ENCODE measurements around the gene CCDC174.

CCDC174 gene

DNA sequence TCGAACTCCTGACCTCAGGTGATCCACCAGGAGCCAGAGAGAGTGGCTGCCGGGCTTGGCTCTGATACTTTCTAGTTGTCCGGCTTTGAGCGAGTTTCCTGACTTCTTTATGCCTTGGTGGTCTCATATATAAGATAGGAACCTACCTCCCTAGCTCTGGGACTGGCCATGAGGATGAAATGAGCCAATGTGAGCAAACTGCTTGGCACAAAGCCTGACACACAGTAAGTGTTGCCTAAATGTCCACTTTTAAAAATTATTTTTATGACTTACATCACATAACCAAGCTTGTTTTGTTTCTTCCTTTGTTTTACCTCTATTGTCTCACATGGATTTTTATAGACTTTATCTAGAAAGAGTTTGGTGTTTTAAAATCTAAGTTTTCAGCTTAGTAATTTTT lies 42.1 kb upstream of the CCDC174 start:
- Histone ChIP-seq H3K9me3 (ENCODE audit: low read depth, low read length) (no peaks in the 10 kb centered on the region), H3K4me3 (no peak overlapping the region), H3K36me3 (ENCODE audit: insufficient read depth, low read length) (no peaks in the 10 kb centered on the region), H3K27ac (no peak overlapping the region), H3K9ac (ENCODE audit: insufficient read length) (no peak overlapping the region)
- TF ChIP-seq POLR2AphosphoS5 (IDR thresholded peaks at IDR 0.05; ENCODE audit: borderline replicate concordance, low read depth, low read length) (no peak), EZH2 (IDR thresholded peaks at IDR 0.05) (no peak), FOXP2 (optimal IDR thresholded peaks at IDR 0.05; ENCODE audit: control extremely low read depth, extremely low read length, insufficient read depth) (no peak)
- no peak for DNase-seq (ENCODE audit: low read depth, low spot score)

DNA sequence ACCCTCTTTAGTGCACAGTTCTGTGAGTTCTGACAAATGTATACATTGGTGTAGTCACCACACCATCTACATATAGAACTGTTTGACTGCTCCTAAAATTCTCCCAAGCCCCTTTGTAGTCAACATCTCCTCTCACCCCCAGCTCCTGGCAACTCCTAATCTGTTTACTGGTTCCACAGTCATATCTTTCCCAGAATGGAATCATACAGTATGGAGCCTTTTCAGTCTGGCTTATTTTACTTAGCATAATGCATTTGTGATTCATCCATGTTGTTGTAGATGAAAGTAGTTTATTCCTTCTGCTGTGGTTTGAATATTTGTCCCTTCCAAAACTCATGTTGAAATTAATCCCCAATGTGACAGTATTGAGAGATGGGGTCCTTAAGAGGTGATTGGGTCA lies 41.6 kb upstream of the CCDC174 start:
- H3K4me3 ChIP-seq, result no peak overlapping the region
- no peak for TF ChIP-seq EZH2 (IDR thresholded peaks at IDR 0.05)
- H3K27ac ChIP-seq, result no peak overlapping the region
- H3K36me3 ChIP-seq (ENCODE audit: insufficient read depth, low read length), result no peaks in the 10 kb centered on the region
- H3K9me3 ChIP-seq (ENCODE audit: low read depth, low read length), result no peaks in the 10 kb centered on the region
- DNase-seq (ENCODE audit: low read depth, low spot score), result no peak
- H3K9ac ChIP-seq (ENCODE audit: insufficient read length), result no peak overlapping the region

DNA sequence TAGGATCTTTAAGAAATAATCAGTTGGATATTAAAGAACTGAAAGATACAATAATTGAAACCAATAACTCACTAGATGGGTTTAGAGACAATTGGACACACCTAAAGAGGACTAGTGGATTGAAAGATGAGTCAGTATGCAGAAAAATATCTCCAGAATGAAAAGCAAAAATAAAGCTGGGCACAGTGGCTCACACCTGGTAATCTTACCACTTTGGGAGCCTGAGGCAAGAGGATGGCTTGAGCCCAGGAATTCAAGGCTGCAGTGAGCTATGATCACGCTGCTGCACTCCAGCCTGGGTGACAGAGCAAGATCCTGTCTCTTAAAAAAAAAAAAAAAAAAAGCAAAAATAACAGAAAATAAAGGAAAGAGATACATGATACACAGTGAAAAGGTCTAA lies 37.4 kb upstream of the CCDC174 start:
- no peak for TF ChIP-seq EZH2 (IDR thresholded peaks at IDR 0.05)
- TF ChIP-seq FOXP2 (optimal IDR thresholded peaks at IDR 0.05; ENCODE audit: control extremely low read depth, extremely low read length, insufficient read depth), result no peak
- no peak for TF ChIP-seq POLR2AphosphoS5 (IDR thresholded peaks at IDR 0.05; ENCODE audit: borderline replicate concordance, low read depth, low read length)
- no peak for DNase-seq (ENCODE audit: low read depth, low spot score)
- Histone ChIP-seq H3K9me3 (ENCODE audit: low read depth, low read length) (no peaks in the 10 kb centered on the region), H3K36me3 (ENCODE audit: insufficient read depth, low read length) (no peaks in the 10 kb centered on the region), H3K4me3 (no peak overlapping the region), H3K27ac (no peak overlapping the region), H3K9ac (ENCODE audit: insufficient read length) (no peak overlapping the region)

DNA sequence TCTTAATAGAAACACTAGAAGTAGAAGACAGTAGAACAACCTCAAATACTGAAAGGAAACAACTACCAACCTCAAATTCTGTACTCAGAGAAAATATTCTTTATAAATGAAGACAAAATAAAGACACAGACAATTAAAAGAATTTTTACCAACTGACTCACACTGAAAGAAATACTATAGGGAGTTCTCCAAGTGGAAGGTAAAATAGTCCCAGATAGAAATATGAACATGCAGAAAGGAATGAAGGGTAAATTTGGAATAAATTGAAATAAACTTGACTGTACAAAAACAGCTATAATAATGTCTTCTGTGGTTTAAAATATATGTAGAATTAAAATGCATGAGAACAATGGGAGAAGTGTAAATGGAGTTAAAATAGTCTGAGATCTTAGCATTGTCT lies 36.7 kb upstream of the CCDC174 start:
- H3K9me3 ChIP-seq (ENCODE audit: low read depth, low read length), result no peaks in the 10 kb centered on the region
- DNase-seq (ENCODE audit: low read depth, low spot score), result no peak
- H3K27ac ChIP-seq, result no peak overlapping the region
- no peak overlapping the region for H3K9ac ChIP-seq (ENCODE audit: insufficient read length)
- H3K4me3 ChIP-seq, result no peak overlapping the region
- TF ChIP-seq FOXP2 (optimal IDR thresholded peaks at IDR 0.05; ENCODE audit: control extremely low read depth, extremely low read length, insufficient read depth), result no peak
- no peak for TF ChIP-seq EZH2 (IDR thresholded peaks at IDR 0.05)
- no peak for TF ChIP-seq POLR2AphosphoS5 (IDR thresholded peaks at IDR 0.05; ENCODE audit: borderline replicate concordance, low read depth, low read length)
- H3K36me3 ChIP-seq (ENCODE audit: insufficient read depth, low read length), result no peaks in the 10 kb centered on the region

DNA sequence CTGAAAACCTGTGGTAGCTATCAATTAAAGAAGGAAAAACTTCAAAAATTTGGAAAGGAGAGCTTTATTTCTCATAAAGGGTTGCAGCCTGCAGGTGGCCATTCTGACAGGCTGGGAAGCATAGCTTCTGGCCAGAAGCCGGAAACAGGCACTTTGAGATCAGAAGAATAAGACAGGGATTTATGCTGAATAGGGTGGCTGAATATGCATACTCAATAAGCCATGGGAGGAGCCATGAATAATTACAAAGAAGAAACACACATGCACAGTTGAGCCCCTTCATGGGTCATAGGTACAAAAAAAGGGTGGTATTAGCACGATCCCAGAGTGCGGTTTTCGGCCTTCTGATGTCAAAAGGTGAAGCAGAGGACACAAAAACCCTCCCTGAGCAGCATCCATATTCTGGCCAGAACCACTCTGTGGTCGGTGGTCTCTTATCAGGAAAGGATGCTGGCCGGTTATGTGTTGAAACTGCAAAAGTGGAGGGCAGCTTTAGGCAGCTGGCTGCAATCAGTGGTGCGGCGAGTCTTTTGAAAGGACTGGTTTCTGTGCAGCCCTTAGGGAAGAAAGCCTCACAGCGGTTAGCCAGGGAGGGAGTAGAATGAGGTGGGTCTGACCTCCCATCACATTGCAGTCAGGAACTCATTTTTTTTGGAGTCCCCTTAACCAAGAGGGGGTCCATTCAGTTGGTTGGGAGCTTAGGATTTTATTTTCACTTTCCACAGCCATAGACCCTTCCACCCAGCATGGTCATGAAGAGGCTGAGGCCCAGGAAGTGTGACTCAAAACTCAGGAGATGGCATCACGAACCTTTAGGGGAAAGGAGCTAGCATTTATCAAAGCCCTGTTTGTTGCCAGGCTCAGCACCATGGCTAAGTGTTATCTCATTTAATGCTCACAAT lies 34.7 kb upstream of the CCDC174 start:
- DNase-seq (ENCODE audit: low read depth, low spot score), result no peak
- TF ChIP-seq FOXP2 (optimal IDR thresholded peaks at IDR 0.05; ENCODE audit: control extremely low read depth, extremely low read length, insufficient read depth) (no peak), POLR2AphosphoS5 (IDR thresholded peaks at IDR 0.05; ENCODE audit: borderline replicate concordance, low read depth, low read length) (no peak), EZH2 (IDR thresholded peaks at IDR 0.05) (no peak)
- H3K9ac ChIP-seq (ENCODE audit: insufficient read length), result no peak overlapping the region
- no peaks in the 10 kb centered on the region for H3K9me3 ChIP-seq (ENCODE audit: low read depth, low read length)
- no peak overlapping the region for H3K27ac ChIP-seq
- no peaks in the 10 kb centered on the region for H3K36me3 ChIP-seq (ENCODE audit: insufficient read depth, low read length)
- H3K4me3 ChIP-seq, result no peak overlapping the region

DNA sequence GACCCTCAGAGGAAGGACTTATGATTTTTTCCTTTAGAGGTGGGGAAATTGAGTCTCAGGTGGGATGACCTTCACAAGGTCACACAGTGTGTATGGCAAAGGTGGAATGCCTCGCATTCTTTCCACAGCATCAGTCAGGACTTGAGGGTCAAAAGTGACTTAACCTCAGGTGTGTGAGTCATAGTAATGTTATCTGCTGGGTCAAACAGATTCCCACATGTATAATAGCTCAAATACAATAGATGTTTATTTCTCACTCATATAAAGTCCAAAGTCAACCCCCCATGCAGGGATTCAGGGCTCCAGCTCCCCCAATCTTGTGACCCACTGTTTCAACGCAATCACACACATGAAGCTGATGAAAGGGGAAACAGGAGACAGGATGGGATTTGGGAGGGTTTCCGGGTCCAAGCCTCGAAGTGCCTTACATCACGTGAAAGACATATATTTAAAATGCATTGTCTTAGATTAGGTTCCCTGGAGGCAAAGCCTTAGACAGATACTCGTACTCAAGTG lies 34.0 kb upstream of the CCDC174 start:
- TF ChIP-seq EZH2 (IDR thresholded peaks at IDR 0.05) (no peak), POLR2AphosphoS5 (IDR thresholded peaks at IDR 0.05; ENCODE audit: borderline replicate concordance, low read depth, low read length) (no peak), FOXP2 (optimal IDR thresholded peaks at IDR 0.05; ENCODE audit: control extremely low read depth, extremely low read length, insufficient read depth) (no peak)
- Histone ChIP-seq H3K27ac (no peak overlapping the region), H3K4me3 (no peak overlapping the region), H3K36me3 (ENCODE audit: insufficient read depth, low read length) (no peaks in the 10 kb centered on the region), H3K9ac (ENCODE audit: insufficient read length) (no peak overlapping the region), H3K9me3 (ENCODE audit: low read depth, low read length) (no peaks in the 10 kb centered on the region)
- DNase-seq (ENCODE audit: low read depth, low spot score), result no peak

DNA sequence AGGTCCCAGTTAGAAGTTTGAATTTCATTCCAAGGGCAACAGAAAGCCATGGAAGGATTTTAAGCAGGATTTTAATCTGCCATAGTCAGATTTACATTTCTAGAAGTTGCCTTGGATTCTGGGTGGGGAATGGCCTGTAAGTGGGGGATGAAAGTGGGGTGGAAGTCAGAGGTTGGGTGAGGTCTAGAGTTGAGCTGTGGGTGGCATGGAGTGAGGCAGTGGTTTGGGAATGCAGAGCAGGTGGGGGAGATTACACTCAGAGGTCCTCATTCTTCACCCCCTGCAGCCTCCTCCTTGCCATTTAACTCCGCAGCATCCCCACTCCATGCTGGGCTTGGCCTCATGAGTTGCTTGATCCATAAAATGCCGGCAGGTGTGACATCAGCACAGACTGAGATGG lies 32.0 kb upstream of the CCDC174 start:
- no peaks in the 10 kb centered on the region for H3K9me3 ChIP-seq (ENCODE audit: low read depth, low read length)
- H3K27ac ChIP-seq, result no peak overlapping the region
- TF ChIP-seq EZH2 (IDR thresholded peaks at IDR 0.05) (no peak), POLR2AphosphoS5 (IDR thresholded peaks at IDR 0.05; ENCODE audit: borderline replicate concordance, low read depth, low read length) (no peak), FOXP2 (optimal IDR thresholded peaks at IDR 0.05; ENCODE audit: control extremely low read depth, extremely low read length, insufficient read depth) (no peak)
- no peak overlapping the region for H3K9ac ChIP-seq (ENCODE audit: insufficient read length)
- H3K36me3 ChIP-seq (ENCODE audit: insufficient read depth, low read length), result no peaks in the 10 kb centered on the region
- no peak for DNase-seq (ENCODE audit: low read depth, low spot score)
- no peak overlapping the region for H3K4me3 ChIP-seq

DNA sequence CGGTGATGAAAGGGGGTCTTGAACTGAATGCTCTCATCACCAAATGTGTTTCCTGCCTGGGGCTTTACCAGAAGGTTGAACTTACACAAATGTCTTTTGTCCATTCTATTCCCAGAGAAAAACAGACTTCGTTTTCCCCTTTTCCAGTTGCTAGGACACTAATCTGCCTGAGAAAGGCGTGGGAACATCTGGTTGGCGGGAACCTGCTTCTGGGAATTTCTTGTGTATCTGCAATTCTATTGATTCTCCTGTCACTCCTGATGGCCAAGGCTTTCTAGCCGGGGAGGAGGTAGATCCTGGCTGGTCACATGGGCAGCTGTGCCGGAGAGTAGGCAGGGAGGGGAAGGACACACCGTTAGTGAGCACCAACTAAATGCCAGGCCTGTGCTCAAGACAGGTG lies 31.1 kb upstream of the CCDC174 start:
- TF ChIP-seq FOXP2 (optimal IDR thresholded peaks at IDR 0.05; ENCODE audit: control extremely low read depth, extremely low read length, insufficient read depth) (no peak), POLR2AphosphoS5 (IDR thresholded peaks at IDR 0.05; ENCODE audit: borderline replicate concordance, low read depth, low read length) (no peak)
- no peaks in the 10 kb centered on the region for H3K9me3 ChIP-seq (ENCODE audit: low read depth, low read length)
- DNase-seq (ENCODE audit: low read depth, low spot score), result no peak
- no peaks in the 10 kb centered on the region for H3K36me3 ChIP-seq (ENCODE audit: insufficient read depth, low read length)
- H3K9ac ChIP-seq (ENCODE audit: insufficient read length), result no peak overlapping the region
- H3K27ac ChIP-seq, result no peak overlapping the region
- no peak overlapping the region for H3K4me3 ChIP-seq

DNA sequence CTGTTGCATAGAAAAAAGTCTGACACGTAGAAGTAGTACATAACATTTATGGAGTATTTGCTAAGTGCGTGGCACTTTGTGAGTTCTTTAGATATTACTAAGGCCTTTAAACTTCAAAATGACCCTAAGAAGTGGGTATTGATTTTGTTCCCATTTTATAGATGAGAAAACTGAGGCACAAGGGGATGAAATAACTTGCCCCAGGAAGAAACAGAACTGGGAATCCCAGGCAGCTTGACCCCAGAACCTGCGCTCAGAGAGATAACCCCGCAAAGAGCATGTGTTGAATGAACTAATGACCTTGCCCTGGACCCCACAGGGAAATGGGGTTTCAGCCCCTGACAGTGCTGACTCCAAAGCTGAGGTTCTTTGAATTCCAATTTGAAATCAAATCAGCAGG lies 30.5 kb upstream of the CCDC174 start:
- Histone ChIP-seq H3K9me3 (ENCODE audit: low read depth, low read length) (no peaks in the 10 kb centered on the region), H3K4me3 (no peak overlapping the region), H3K27ac (no peak overlapping the region), H3K36me3 (ENCODE audit: insufficient read depth, low read length) (no peaks in the 10 kb centered on the region), H3K9ac (ENCODE audit: insufficient read length) (no peak overlapping the region)
- no peak for TF ChIP-seq FOXP2 (optimal IDR thresholded peaks at IDR 0.05; ENCODE audit: control extremely low read depth, extremely low read length, insufficient read depth)
- no peak for TF ChIP-seq EZH2 (IDR thresholded peaks at IDR 0.05)
- TF ChIP-seq POLR2AphosphoS5 (IDR thresholded peaks at IDR 0.05; ENCODE audit: borderline replicate concordance, low read depth, low read length), result no peak
- DNase-seq (ENCODE audit: low read depth, low spot score), result no peak
